Stimulated activated CD8-positive, alpha-beta memory T cell treated with anti-CD3 and anti-CD28 coated beads, Interleukin-12 subunit alpha, Interleukin-12 subunit beta, amount 100 ng/mL, for 24 hours (primary cell): ENCODE data around the gene CERK.
A peak's percentile ranks its signal among the peaks of the same experiment; 100 is the strongest.

ENCODE experiments used
- DNase-seq: peaks from one replicate; pipeline ENCODE4 v3.0.0-alpha.2; 2020; ENCODE audit errors: extremely low read depth

CERK gene

DNA sequence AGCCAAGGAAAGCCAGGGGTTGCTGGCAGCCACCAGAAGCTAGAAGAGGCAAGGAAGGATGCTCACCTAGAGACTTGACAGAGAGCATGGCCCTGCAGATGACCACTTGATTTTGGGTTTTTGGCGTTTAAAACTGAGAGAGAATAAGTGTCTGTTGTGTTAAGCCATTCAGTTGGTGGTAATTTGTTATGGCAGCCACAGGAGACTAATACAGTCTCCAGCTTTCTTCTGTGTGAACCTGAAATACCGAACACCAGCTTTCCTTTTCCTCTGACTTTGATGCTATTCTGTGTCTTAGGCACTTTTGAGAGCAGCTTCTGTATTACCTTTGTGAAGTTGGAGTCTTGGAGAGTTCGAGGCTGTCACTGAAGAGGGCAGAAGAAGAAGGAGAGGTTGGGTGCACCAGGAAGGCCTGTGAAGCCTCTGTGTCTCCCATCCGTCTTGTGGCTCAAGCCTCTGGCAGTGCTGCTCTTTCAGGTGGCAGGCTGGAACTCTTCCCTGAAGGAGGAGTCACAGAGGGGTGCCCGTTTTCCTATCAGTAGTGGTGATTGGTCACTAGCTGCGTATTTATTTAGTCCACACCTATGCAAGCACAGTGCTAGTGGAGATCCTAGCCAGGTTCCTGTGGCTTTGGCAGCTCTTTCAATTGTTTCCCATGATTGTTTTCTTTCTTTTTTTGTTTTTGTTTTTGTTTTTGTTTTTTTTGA lies 26.9 kb upstream of the CERK start:
- DNase-seq = no peak

DNA sequence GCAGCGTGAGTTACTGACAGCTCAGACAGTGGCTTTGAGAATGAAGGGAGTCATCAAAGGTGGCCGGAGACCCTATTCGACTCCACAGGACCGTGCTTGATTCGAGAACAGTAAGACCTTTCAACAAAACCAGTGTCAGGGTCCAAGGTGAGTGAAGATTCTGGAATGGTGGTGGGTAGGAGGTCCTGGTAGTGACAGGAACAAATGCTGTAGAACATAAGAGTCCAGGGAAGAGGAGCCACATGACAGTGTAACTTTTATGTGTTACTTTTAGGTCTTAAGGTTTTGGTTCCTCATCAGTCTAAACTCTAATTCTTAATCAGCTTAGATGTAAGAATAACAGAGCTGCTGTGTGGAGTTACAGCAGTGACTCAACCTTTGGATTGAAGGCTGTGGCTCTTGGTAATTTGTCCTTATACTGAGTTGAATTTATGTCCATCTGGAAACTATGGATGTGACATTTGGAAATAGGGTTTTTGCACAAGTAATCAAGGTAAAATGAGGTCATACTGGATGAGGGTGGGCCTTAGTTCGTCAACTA lies 26.2 kb upstream of the CERK start:
- DNase-seq = no peak

DNA sequence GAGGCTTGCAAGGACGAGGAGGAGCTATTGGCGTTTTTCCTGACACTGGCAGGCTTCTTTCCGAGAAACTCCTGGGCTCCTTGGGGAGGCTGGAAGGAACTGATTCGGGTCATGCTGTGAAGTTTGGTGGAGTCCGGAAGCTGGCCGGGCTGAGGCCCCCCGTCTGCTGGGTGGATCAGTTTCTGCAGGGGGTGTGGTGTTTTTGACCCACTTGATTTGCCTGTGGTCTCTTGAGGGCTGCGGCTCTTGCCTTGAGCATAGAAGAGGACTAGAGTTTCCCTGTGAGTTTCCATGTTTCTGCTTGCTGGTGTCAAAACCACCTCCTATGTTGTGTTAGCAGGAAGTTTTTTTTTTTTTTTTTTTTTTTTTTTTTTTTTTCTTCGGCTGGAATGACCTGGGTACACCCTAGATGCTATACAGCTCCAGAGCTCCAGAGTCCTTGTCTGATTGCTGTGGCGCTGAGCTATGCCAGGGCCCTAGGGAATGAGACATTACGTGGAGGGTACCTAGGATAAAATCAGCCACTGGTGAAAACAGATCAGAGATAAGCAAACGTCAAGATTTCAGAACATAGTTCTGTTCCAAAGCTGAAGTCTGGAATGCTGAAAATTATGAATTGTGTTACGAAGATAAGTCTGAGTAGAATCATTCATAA lies 25.1 kb upstream of the CERK start:
- no peak for DNase-seq

DNA sequence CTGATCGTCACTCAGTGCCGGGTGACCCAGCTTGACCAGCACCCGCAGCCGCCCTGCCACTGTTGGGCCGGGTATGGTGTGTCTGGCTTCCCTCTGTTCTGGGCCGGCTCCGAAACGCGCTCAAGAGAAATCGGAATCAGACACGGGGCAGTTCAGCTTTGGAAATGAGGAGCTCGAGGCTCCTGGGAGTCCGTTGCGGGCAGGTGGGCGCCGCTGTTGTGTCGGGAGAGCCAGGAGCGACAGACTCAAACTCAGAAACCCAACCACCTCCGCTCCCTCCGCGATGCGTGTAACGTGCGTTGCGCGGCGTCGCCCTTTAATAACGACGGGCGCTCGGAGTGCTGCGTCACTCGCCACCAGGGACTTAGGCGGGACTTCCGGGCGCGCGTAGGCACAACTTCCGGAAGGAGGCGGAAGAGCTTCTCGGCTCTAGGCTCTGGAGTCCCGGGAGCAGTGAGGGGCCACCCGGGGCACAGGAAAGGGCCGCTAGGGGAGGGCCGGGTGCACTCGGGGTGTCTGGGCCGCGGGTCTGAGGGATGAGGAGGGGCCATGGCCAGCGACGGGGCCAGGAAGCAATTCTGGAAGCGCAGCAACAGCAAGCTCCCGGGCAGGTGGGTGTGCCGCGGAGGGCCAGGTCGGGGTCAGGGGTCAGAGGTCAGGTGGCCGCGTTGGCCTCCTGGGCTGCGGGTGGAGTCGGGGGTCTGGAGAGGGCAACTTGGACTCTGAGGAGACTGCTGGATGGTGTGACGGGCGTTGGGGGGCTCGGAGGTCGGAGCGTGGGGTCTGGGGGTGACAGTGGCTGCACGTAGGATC lies 24.4 kb upstream of the CERK start, which contains the start of gene TBC1D22A:
TSS of gene TBC1D22A (plus strand) at position 413 of the 813 bp plus-strand sequence. CDS start at position 550, 137 bp downstream.
- peak; percentile 84 for DNase-seq

DNA sequence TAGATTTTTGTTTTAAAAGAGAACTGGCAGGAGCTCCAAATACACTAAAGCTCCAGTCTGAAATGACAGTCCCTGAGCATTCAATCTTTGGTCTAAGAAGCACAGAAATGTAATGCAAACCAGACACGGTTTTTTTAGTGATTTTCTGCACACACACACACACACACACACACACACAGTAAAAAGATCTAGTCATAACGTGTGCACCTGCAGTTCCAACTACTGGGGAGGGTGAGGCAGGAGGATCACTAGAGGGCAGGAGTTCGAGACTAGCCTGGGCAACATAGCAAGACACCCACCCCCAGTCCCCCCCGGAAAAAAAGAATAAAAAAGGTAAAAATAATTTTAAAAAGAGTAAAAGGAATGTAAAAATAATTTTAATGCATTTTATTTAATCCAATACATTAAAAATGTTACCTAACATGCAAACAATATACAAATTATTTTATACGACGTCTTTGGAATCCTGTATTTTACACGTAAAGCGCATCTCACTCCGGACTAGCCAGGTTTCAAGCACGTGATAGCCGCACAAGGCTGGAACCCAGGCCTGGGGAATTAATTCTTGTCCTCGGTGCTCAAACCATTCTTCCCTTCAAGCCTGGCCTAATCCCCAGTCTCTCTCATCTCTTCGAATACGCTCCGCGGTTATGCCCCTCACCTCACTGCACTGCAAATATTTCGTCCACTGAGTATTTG lies 23.6 kb upstream of the CERK start:
- DNase-seq = no peak

DNA sequence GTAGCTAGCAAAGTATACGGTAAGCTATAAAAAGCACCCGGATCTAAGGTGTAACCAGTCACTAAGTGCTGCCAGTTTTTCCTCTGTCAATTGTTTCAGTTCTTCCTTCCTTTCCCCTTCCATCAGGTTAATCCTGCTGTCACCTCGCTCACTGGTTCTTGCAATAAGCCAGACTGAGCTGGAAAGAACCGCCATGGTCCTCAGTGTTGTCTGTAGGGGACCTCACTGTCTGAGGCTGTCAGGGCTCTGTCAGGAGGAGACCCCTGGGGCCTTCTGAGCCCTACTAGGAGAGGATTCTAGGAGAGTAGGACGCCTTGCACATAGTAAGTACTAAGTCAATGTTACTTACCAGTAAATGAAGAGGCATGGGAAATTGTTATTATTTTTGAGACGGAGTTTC lies 23.0 kb upstream of the CERK start:
- DNase-seq = no peak

DNA sequence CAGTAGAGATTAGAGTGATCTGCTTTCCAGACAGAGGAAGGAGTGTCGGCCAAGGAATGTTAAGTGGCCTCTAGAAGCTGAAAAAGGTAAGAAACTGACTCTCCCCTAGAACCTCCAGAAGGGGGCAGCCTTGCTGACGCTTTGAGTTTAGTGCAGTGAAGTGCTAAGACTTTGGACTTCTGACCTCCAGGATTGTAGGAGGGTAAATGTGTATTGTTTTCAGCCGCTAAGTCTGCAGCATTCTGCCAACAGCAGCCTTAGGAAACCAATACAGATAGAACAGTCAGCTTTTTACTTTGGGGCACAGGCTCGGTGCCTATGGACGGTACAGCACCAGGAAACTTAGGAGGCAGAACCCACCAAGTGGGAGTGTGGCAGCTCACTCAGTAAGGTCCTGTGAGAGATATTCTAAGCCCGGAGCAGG lies 20.8 kb upstream of the CERK start:
- DNase-seq = no peak

DNA sequence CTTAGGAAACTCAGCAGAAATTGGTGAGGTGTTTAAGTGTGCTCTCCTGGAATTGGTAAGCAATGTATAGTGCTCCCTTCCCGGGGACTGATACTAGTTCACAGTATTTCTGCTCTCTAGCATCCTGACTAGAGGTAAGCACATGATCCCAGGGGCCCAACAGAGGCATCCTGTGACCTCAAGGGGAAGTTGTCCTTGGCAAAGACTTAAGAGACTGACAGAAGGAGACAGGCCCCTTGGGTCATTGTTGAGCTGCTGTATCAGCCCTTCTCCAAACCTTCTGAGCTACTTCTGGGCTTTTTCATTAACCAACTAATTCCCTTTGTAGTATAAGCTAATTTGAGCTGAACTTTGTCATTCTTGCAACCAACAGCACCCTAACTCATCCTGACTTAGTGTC lies 20.1 kb upstream of the CERK start:
- DNase-seq = no peak

DNA sequence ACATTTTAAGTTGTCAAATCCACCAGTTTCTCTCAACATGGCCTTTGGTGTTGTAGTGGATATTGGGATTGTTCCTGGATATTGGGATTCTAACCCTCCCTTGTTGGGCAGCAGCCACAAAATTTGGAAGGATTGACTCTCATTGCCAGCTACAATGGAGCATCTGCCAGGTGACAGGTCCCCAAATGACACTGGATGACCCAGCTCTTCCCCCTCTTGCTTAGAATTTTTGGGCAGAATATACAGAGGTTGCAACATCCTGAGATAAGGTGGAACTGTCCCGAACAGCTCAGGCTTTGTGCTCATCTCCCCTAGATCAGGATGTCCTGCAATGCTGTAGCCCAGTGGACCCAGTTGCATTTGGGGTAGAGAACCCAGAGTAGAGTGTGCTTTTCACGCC lies 19.1 kb upstream of the CERK start:
- DNase-seq = no peak

DNA sequence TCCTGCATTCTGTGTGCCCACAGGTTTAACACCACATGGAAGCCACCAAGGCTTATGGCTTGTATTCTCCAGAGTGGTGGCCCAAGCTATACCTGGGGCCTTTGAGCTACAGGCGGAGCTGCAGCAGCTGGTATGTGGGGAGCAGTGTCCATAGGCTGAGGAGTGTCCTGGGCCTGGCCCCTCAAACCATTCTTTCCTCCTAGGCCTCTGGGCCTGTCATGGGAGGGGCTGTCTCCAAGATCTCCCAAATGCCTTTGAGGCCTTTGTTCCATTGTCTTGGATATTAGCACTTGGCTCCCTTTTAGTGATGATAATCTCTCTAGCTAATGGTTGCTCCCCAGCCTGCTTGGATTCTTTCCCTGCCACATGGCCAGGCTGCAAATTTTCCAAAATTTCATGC lies 18.0 kb upstream of the CERK start:
- DNase-seq = no peak

DNA sequence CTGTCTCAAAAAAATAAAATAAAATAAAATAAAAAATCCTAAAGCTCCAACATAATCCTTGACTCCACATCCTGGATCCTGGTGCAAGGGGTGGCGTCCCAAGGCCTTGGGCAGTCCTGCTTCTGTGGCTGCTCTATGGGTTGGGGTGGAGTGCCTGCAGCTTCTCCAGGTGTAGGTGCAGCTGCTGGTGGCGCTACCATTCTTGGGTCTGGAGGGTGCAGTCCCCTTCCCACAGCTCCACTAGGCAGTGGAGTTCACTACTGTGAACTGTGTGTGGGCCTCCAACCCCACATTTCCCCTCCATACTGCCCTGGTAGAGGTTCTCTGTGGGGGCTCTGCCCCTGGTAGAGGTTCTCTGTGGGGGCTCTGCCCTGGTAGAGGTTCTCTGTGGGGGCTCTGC lies 17.5 kb upstream of the CERK start:
- no peak for DNase-seq

DNA sequence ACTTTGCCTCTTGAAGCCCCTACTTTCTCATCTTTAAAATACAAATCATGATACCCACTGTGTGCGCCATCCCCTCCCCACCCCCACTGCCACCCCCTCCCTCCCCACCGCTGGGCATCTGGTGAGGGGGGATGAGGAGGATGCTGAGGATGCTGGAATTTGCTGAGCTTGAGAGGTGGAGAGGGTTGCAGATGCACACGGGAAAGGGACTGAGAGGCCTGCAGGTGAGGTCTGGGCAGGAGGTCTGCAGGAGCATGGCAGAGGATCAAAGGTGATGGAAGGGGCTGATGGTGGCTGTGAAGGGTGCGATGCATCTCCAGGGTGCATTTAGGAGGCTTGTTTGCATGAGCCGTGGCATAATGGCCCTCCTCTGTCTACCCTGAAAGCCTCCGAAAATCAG lies 16.8 kb upstream of the CERK start:
- no peak for DNase-seq

DNA sequence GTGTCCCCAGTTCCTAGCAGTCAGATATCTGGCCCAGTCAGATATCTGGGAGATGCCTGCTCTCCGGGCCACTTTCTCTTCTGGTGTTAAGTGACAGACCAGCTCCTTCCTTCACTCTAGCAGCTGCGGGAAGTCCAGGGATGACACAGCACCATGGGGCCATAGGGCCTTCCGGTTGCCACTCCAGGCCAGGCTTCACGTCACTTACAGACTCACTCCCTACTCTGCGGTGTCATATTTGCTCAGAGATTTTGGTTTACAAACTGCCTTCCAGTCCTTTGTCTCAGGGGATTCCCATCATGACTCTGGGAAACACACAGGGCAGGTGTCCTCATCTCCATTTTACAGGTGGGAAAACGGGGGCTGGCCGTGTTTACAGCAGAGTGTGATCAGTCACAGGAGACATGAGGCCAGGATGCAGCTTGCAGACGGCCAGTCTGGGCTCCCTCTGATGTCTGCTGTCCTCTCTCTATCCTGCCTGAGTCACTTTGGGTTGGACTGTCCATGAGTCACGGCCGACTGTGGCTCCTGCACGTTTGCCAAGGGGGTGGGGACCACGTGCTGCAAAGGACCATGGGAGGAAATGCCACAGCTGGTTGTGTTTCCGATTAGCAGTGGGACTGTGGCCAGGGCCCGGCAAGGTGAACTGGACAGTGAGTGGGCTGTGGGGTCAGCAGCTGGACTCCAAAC lies 16.2 kb upstream of the CERK start:
- DNase-seq = no peak

DNA sequence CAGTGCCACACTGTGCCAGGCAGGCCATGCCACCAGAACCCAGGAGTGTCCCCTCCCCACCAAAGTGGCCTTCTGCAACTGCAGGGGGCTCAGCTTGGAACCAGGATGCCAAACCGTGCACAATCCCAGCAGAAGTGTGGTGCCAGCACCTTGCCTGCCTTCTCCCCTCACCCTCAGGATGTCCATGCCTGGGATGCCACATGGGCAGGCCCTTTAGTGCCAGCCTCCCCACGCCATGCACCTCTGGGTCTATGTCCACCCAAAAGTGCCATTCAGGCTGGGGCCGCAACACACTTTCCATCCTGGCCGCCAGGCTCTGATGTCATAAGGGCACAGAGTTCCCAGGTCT lies 15.7 kb upstream of the CERK start:
- no peak for DNase-seq

DNA sequence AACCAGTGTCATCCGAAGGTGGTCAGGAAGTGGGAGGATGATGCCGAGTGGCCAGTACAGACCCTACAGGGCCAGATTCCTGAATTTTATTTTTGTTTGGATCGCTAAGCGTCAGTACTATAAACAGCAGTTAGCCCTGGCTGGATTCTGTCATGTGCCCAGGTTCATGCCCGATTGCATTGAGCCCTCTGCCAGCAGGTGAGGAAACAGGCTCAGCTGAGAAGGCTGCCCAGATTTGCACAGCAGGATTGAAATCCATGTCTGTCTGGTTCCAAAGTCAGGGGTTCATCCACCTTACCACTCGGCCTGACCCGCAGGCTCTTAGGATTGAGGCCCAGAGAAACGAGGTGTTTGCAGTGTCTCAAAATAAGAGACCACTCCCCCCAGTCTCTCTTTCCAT lies 15.3 kb upstream of the CERK start:
- DNase-seq = no peak

DNA sequence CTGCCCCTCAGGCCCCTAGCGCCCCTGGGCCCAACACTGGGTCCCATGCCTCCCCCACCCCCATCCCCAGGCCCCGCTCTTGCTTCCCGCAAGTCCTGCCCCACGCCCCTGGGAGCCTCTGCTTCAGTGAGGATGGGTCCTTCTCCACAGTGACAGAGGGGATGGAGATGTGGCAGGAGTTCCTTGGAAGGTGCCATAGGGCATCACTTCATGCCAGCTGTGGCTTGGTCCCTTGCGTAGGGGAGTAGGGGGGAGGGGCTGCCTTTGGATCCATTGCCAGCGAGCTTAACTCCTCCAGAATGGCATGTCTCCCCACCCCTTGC lies 14.9 kb upstream of the CERK start:
- no peak for DNase-seq

DNA sequence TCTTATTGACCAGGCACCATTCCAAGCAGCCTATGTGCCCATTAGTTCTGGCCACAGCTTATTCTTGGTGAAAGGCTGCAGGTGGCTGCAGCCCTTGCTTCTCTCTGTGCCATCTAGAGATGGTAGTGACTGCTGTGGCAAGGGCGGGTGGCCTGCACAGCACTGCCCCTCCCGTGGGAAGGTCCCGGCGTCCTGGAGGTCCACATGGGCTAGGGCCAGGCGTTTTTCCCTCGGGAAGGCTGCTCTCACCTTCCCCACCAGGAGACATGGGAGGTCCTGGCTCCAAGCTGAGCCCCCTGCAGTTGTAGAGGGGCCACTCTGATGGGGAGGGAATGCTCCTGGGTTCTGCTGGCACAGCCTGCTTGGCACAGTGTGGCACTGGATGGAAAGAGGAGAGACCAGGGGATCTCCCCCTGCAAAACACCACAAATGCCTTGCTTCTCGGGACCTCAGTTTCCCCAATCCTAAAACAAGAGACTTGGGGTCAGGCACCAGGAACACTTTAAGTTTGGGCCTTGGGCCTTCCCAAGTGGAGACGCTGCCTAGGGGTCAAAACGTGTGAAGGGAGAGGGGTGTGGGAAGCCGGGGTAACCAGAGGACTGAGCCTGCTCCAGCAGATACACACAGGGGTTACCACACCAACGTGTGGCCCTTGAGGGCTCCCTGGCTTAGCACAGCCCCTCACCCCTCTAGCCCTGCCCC lies 14.4 kb upstream of the CERK start:
- DNase-seq = no peak

DNA sequence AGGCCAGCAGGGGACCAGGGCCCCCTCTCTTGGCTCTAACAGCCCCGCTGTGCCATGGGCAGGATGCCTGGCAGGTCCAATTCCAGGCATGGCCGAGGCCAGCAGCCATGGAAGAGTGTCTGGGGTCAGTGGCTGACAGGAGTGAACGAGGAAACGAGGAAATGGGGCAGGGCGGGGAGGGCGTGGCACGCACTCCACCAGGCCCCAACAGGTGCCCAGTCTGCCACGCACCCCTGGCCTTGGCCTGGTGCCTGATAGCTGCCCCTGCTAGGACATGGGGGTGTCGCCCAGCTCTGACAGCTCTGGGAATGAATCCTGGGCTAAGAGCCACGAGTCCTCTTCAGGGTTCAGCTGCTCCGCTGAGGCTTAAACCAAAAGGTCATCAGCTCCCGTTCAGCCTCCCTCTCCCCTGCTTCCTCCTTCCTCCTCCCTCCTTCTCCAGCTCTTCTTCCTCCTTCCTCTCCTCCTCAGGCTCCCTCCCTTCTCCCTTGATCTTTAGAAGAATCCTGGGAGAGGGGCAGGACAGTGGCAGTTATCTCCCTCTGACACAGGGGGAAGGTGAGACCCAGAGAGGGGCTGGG lies 12.9 kb upstream of the CERK start:
- no peak for DNase-seq

DNA sequence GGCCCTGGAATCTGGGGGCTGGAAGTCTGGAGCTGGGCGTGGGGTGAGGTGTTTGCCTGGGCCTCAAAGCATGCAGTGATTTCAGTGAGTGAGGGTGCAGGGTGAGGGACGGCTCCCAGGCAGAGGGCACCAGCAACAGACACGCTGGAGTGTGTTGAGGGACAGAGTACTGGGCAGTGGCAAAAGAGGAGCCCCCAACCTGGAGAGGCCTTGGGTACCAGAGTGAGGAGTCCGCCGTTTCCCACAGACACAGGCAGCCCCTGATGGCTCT lies 12.4 kb upstream of the CERK start:
- no peak for DNase-seq

DNA sequence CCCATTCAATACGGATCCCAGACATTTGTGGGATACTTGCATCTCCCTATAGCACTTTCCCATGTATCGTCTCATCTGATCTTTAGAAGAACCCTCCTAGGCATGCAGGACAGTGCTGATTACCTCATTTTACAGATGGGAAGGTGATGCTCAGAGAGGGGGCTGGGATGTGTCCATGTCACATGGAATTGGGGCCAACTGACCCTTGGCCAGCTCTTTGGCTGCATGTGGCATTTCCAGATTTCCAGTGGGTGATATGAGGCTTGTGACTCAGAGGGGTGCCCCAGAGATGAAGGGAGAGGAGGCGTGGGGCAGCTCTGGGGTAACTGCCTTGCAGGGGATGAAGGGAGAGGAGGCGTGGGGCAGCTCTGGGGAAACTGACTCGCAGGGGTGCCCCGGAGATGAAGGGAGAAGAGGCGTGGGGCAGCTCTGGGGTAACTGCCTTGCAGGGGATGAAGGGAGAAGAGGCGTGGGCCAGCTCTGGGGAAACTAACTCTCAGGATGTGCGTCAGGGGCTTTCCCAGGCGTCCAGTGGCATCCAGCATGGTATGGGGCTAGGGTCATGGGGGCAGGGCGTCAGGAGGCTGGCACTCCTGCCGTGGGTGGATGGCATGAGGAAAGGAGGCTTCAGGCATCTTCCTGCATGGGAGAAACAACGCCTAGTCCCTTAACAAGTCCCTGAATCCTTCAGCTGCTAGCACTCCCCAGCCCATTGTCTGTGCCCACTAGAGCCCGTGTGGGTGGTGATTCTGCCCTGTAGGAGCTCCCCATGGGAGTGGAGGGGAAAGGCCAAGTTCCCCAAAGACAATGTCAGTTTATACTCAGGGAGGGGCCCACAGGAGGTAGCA lies 11.9 kb upstream of the CERK start:
- DNase-seq = no peak
